GM18909 (cell line): ENCODE results near the gene TIMMDC1.
A peak's percentile ranks its signal among the peaks of the same experiment; 100 is the strongest.

ENCODE experiments used
- ATAC-seq: cut with Tn5 transposase; IDR thresholded peaks from one replicate; pipeline ENCODE4 v1.9.1; 2021; ENCODE audit warnings: mild to moderate bottlenecking; ENCODE audit not compliant: unreplicated experiment, poor library complexity

The TIMMDC1 gene, protein sequence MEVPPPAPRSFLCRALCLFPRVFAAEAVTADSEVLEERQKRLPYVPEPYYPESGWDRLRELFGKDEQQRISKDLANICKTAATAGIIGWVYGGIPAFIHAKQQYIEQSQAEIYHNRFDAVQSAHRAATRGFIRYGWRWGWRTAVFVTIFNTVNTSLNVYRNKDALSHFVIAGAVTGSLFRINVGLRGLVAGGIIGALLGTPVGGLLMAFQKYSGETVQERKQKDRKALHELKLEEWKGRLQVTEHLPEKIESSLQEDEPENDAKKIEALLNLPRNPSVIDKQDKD

DNA sequence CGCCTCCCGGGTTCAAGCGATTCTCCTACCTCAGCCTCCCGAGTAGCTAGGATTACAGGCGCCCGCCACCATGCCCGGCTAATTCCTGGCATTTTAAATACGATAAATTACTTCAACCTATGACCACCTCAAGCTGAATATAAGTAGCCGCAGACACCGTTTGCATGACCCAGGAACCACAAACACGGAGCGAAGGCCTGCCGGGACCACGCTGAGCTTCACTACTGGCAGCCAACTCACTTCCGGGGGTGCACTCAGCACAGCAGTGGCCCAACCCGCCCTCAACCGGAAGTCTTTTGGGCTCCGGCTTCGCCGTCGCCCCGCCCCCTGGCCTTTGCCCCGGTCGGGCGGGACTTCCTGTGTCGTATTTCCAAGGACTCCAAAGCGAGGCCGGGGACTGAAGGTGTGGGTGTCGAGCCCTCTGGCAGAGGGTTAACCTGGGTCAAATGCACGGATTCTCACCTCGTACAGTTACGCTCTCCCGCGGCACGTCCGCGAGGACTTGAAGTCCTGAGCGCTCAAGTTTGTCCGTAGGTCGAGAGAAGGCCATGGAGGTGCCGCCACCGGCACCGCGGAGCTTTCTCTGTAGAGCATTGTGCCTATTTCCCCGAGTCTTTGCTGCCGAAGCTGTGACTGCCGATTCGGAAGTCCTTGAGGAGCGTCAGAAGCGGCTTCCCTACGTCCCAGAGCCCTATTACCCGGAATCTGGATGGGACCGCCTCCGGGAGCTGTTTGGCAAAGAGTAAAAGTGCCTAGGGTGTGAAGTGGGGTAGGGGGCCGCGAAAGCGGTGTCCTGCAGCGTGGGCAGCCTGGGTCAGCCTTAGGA is at the start of gene TIMMDC1:
TIMMDC1 (plus strand) TSS at position 362 of the 826 bp plus-strand sequence; CDS start at position 549, 187 bp downstream.
- ATAC-seq, result peak; percentile 99

DNA sequence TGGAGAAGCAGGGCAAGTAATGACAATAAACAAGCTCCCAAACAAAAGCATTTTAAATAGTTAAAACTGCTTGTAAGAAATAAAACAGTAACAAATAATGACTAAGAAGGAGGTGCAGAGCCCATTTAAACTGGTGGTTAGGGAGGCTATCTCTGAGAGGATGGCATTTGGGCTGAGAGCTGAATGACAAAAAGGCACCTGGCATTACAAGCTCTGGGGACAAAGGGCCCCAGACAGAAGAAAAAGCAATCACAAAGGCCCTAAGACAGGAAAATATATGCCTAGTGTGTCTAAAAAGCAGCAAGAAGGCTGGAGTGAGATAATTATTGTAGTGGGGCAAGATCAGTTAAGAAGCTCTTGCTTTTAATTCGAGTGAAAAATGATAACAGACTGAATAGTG is 44.5 kb upstream of the TIMMDC1 start:
- ATAC-seq, result no peak

DNA sequence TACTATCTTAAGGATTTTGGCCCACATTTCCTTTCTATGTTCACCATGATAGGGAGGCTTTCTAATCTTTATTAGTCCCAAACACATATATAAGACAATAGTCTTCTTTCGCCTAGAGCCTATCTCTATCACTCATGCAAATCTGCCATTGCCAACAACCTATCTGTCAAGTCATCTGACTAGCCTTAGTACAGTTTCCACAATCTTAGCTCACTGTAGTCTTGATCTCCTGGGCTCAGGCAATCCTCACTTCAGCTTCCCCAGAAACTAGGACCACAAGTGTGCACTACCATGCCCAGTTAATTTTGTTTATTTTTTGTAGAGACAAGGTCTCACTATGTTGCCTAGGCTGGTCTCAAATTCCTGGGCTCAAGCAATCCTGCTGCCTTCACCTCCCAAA is 41.9 kb upstream of the TIMMDC1 start:
- ATAC-seq, result no peak

DNA sequence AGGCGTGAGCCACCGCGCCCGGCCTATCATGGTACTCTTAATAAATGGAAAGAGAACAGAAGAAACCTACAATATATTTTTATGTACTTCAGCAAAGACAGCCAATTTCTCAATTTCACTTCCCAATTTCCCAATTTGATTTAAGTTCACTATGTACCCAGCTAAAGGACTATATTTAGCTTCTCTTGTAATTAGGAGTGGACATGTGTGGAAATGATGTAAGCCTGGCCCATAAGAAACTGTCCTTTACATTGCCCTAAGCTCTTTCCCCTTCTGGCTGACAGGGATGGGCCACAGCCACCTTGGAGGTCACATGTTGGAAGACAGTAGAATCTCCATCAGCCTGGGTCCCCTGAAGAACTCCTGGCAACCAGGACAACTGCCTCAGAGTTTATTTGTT is 41.1 kb upstream of the TIMMDC1 start:
- ATAC-seq, result no peak

DNA sequence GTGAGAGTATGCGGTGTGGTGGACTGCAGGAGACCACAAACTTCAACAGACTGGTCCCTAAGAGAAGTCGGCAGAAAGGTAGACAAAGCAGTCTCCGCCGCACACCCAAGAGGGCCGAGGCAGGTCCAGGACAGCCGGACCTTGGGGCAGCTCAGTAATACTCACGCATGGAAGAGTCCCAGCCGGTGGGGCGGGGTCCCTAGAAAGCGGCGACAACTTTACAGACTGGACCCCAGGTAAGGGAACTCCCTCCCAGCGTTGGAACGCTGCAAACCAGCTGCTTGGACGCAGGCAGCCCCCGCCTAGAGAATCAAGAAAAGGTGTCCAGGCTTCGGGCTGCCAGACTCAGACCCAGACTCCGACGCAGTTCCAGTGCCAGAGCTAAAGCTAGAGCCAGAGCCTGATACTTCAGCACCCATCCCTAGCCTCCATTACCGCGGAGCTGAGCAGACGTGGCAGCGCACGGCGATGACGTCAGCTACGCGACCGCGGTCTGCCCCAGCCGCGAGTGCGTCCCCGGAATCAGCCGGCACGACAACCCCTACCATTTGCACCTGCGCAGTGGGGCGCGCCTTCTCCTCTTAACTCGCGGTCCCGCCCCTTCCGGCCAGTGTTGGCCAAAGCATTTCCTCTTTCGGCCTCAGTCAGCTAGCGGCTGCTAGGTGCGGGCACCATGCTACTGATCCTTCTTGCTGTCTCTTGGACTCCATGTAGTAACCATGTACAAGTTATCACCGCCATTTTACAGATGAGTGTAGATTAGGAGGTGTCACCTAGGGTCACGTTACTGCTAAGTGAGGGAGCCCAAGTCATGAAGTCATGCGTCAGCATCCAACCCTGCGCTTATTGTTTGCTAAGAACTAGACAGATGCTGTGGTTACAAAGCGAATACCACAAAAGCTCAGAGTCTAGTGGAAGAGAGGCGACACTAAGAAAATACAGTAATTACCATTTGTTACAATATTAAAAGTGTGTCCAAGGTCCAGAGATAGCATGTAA is 34.9 kb upstream of the TIMMDC1 start, which contains the start of gene TMEM39A:
TMEM39A (minus strand) TSS at position 445 of the 999 bp plus-strand sequence. CDS start 1,541 bp downstream, outside the sequence.
- ATAC-seq, result peak; percentile 94

DNA sequence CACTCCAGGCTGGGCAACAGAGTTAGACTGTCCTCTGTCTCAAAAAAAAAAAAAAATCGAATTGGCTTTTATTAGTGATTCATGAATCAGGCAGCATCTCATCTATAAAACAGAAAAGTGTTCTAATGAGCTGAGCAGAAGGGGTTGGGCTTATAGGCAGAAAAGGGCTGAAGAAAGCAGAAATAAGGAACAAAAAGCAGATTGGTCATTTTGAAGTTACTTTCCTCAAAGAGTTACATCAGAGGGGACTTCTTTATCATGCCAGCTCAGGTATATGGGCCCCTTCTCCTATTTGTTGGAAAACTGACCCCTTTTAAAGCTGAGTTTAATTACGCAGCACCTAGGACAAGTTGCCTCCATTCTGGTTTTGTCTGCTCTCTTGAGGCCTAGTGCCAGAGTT is 30.3 kb upstream of the TIMMDC1 start:
- no peak for ATAC-seq

DNA sequence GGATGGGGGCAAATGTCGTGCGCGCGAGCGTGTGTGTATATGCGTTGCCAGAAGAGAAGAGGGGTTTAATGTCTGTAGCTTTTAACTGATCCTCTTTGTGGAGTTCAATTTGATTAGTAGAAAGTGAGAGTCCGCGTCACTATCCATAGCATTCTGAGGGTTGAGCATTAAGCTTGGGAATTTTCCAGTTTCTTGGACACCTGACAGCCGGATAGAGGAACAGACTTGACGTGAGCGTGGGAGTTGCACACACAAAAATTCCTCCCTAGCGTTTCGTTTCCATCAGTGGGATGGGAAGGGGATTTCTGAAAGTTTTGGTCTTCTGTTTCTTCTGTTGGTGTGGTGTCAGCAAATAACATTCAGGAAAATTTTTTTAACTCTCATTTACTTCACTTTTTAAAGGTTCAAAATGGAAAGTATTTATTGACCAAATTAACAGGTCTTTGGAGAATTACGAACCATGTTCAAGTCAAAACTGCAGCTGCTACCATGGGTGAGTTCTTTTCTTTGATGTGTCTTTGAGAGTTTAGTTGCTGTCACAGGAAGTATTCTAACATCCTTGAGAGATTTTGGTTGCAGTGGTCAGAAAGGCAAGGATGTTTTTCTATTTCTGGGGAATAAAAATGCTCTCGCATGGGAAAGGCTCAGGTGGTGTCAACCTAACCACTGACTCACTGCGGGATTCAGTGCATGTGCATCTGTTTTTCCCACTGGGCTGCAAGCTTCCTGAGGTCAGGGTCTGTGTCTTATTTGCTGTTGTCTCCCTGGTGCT is 28.7 kb upstream of the TIMMDC1 start:
- ATAC-seq, result no peak

DNA sequence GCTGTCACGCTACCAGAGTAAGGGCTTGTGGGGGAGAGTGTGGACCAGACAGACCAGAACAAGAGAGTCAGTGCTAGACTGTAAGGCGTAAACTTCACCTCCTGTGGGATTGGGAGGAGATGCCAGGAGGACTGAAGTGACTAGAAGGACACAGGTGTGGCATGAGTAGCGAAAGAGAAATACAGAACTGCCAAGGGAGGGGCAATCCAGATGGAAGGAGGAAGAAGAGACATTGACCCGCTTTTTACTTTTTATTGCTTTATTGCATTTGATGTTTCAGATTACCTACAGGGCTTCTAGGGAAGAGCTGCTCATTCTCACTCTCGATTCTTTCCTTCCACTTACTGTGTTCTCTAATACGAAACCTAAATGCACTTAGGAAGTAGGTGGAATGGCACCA is 27.5 kb upstream of the TIMMDC1 start:
- no peak for ATAC-seq

DNA sequence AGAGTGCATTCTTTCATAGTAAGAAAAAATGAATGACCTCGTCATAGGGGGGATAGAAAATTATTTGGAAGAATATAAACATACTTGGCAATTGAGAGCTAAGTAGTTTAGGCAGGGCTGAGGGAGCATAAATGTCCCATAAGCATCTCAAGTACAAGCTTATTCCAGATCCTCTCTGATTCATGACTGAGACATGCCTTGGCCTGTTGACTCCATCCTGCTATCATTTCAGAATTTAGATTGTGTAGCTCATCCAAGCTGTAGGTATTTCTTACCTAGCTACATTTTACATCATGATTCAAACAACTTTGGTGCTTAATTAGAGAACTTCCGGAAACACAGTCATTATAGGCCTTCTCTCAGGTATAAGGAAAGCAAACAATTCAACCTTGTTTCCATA is 17.3 kb upstream of the TIMMDC1 start:
- no peak for ATAC-seq

DNA sequence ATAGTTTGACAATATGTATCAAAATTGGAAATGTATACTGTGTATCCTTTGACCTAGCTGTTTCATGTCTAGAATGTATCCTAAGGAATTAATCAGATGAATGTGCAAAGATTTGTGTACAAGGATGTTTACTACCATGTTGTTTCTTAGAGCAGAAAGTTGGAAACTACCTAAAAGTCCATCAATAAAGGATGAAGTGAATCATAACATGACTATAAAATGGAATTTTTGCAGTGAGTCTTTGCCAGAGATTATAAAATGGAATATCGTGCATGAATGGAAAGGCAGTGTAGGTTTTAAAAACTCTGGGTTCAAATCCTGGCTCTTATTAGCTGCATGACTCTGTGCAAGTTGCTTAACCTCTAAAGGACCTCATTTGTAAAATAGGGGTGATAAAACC is 15.2 kb upstream of the TIMMDC1 start:
- no peak for ATAC-seq

DNA sequence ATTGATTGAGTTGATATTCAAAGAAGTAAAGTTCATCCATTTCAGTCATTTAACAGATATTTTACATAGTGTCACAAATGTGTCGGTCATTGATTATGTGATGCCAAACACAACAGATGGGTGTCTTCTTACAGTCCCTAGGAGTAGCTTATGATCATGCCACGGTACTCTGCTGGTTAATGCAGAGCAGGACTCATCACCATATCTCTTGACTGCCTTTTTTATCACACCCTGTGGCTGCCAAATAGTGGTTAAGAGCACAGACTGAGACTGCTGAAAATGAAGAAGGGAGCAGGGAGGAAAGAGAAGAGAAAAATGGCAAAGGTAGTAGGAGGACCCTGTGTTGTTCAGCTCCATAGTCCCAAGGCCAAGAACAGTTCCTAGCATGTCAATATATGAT is 12.8 kb upstream of the TIMMDC1 start:
- no peak for ATAC-seq

DNA sequence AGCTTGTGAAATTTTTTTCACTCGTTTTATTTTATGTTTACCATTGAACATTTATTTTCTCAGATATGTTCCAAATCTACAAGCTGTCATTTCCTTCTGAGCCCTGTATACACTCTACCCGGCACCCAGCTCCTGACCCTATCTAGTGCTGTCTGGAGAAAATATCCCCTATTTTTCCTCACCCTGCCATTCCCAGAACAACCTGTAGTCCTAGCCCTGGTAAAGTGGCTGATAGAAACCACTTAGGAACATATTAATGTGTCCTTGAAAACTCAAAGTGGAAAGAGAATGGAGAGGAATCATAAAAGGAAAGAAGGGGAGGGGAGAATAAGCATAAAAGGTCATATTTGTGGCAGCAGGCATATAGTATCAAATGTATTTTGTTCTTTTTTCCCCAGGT is 8.2 kb upstream of the TIMMDC1 start:
- ATAC-seq, result no peak

DNA sequence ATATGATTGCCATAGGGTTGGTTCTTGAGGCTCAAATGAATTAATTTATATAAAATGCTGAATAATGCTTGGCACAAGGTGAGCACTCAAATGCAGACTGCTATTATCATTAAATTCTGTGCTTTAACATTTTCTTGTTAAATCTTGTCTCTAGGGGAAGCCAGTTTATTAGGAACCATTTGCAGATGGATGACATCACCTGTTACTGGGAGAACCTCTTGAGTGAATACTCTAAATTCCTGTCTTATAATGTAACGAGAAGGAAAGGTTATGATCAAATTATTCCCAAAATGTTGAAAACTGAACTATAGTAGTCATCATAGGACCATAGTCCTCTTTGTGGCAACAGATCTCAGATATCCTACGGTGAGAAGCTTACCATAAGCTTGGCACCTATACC is 6.2 kb upstream of the TIMMDC1 start:
- ATAC-seq, result no peak

DNA sequence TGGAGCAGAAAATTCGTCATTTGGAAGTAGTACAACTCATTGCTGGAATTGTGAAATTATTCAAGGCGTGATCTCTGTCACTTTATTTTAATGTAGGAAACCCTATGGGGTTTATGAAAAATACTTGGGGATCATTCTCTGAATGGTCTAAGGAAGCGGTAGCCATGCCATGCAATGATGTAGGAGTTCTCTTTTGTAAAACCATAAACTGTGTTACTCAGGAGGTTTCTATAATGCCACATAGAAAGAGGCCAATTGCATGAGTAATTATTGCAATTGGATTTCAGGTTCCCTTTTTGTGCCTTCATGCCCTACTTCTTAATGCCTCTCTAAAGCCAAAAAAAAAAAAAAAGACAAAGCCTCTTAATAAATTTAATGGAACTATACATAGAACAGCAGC is 5.5 kb upstream of the TIMMDC1 start:
- no peak for ATAC-seq

DNA sequence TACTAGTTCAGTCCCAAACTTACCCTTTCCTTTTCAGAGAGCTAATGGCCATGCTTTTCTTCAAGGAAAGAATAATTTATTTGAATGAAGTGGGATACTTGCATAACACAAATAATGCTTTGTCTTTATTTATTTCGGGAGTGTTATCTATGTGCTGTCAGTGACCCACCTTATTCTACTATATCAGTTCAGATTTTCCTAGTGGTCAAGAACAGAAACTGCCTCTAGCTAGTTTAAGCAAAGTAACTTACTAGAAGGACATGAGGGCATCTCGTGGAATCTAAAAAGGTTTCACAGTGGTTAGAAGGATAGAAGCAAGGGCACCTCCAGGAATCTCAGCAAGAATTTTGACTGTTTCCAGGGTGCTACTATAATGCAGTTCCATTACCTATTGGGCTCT is 3.8 kb upstream of the TIMMDC1 start:
- no peak for ATAC-seq

DNA sequence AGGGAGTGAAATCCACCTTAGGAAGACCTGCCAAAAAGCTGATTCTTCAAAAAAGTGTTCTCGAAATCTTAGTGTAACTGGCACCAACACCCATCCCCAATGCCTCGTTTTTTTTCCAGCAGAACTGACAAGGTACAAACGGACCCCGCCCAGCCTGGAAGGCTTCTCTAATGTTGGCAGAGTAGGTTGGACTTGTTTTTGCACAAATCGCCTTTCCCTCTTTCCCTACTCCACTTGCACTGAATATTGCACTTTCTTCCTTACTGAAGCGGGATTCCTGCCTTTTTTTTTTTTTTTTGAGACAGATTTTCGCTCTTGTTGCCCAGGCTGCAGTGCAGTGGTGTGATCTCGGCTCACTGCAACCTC is 544 bp upstream of the TIMMDC1 start:
- peak; percentile 23 for ATAC-seq

DNA sequence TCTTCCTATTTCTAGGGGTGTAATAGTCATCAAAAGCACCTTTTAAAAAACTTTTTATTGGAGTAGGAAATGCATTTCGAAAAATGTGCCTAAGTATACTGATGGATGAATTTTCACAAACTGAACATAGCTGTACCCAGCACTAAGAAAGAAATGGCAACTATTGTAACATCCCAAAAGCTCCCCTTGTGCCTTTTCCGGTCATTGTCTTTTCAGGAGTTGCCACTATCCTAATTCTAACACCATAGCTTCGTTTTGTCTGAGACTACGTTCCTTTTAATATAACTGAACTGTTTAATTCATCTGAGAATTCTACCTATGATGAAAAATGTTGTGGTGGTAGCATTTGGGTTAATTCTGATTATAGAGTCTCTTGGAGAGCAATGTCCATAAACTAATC is 1.9 kb downstream of the TIMMDC1 start:
- ATAC-seq, result no peak

DNA sequence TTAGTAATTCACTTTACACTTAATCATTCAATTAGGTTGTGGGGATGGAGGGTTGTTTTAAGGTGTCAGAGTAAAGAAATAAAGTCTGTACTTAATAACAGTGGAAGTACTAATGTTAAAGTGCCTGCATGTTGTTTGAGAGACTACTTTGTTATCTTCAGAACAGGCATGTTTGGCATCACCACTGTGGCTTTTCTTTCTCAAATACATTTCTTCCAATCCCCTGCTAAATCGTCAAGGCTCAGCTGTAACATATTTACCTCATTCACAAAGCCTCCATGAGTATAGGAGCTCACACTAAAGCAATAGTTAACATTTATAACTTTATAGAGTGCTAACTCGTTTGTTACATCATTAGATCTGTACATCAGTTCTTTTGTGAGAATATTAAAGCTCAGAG is 2.6 kb downstream of the TIMMDC1 start:
- ATAC-seq, result no peak

DNA sequence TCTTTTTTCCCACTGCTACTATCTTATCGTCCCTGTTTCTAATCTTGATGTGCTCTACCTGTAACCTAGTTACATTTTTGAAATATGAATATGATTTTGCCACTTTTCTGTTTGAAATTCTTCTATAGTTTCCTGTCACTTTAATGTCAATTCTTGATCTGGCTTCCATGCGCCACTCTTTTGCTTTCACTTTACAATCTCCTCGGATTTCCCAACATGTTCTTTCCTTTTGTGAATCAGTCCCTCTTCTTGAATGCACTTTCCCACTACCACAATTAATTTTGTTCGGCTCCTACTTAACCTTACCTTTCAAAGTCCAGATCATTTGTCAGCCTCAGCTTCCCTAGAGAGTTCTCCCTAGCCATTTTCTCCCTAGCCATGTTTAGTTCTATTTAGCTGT is 8.3 kb downstream of the TIMMDC1 start:
- no peak for ATAC-seq

DNA sequence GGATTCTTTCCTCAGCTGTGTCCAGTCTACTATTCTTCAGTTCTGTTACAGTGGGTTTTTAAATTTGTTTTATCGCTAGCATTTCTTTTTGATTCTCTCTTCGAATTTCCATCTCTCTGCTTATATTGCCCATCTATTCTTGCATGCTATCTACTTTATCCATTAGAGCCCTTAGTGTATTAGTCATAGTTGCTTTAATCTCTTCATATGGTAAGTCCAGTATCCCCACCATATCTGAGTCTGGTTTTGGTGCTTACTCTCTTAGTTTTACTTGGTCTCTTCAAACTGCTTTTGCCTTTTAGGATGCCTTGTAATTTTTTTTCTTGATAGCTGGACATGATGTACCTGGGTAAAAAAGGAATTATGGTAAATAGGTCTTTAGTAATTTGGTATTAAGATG is 9.1 kb downstream of the TIMMDC1 start:
- no peak for ATAC-seq
